Stimulated activated naive CD8-positive, alpha-beta T cell treated with anti-CD3 and anti-CD28 coated beads, Interleukin-15, Interleukin-2, amounts not matched to agents 100 ng/mL and 50 ng/mL, for 24 hours (primary cell): ENCODE data around the gene FES.
A peak's percentile ranks its signal among the peaks of the same experiment; 100 is the strongest.

Source experiments
- H3K27ac Mint-ChIP-seq: one replicate; pipeline ENCODE4 v1.8.0; 2021; ENCODE audit warnings: mild to moderate bottlenecking, mixed read lengths
- H3K27me3 Mint-ChIP-seq: one replicate; pipeline ENCODE4 v1.8.0; 2021; ENCODE audit warnings: mixed read lengths
- H3K36me3 Mint-ChIP-seq: one replicate; pipeline ENCODE4 v1.8.0; 2021; ENCODE audit warnings: low read depth, mixed read lengths
- H3K4me1 Mint-ChIP-seq: one replicate; pipeline ENCODE4 v1.8.0; 2021; ENCODE audit warnings: low read depth, mixed read lengths
- H3K4me3 Mint-ChIP-seq: one replicate; pipeline ENCODE4 v1.8.0; 2021; ENCODE audit warnings: mild to moderate bottlenecking, mixed read lengths
- H3K9me3 Mint-ChIP-seq: one replicate; pipeline ENCODE4 v1.8.0; 2021; ENCODE audit warnings: mixed read lengths

FES gene

GRCh38 chr15:90855139-90855538 is 29.2 kb upstream of the FES start:
- no peak overlapping the region for H3K4me3 Mint-ChIP-seq
- no peaks in the 10 kb centered on the region for H3K27me3 Mint-ChIP-seq
- peaks cover 85% of the 10 kb centered on the region for H3K4me1 Mint-ChIP-seq
- H3K9me3 Mint-ChIP-seq = no peaks in the 10 kb centered on the region
- peak overlapping the region; percentile 82 for H3K27ac Mint-ChIP-seq
- peaks cover 3% of the 10 kb centered on the region for H3K36me3 Mint-ChIP-seq

GRCh38 chr15:90857337-90857736 is 27.0 kb upstream of the FES start:
- Mint-ChIP-seq H3K4me1 (peaks cover 80% of the 10 kb centered on the region), H3K4me3 (no peak overlapping the region), H3K36me3 (no peaks in the 10 kb centered on the region), H3K27me3 (no peaks in the 10 kb centered on the region), H3K9me3 (no peaks in the 10 kb centered on the region), H3K27ac (peak overlapping the region; percentile 65)

- Mint-ChIP-seq H3K9me3 (no peaks in the 10 kb centered on the region), H3K27me3 (no peaks in the 10 kb centered on the region), H3K36me3 (no peaks in the 10 kb centered on the region), H3K4me1 (peaks cover 74% of the 10 kb centered on the region), H3K4me3 (no peak overlapping the region), H3K27ac (peak overlapping the region; percentile 37)
Observed at GRCh38 chr15:90857883-90858443, 26.3 kb upstream of the FES start.

DNA sequence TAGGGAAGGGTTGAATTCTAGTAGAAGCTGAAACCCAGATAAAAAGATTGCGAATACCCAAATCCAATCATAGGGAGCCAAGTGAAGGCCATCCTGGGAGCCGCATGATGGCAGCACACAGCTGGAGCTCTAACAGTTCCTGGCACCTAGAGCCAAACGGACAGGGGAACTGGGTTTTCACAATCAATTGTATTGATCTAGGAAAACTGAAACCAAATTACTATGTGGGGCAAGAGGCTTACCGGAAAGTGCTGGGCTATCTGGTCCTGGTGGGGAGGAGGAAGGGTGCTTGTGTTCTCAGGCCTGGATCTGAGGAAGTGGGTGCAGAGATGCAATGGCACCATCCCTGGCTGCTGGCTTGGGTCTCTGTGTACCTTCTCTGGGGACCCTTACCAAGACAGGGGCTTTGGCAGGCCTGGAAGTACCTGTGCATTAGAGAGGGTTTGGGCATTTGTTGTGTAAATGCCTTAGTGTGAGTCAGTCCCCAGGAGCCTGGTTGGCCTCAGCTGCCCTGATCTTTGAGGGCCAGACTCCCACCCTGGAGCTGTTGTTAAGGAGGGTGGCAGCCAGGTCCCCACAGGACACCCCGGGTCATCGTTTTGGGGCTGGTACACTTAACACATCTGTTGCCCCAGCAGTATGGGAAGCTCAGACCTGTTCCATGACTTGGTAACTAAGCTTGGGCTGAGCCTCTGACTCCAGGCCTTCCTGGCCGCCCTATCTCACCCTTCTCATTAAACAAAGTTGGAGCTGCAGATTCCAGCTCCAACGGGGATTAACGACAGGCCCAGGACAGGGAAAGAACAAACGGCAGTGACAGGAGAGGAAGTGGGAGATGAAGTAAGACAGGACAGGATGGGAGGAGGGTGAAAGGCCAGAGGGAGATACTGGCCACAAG is 24.8 kb upstream of the FES start:
- Mint-ChIP-seq H3K27me3 (no peaks in the 10 kb centered on the region), H3K4me1 (peaks cover 74% of the 10 kb centered on the region), H3K9me3 (no peaks in the 10 kb centered on the region), H3K27ac (peak overlapping the region; percentile 47), H3K4me3 (no peak overlapping the region), H3K36me3 (no peaks in the 10 kb centered on the region)

GRCh38 chr15:90860450-90860849 is 23.9 kb upstream of the FES start:
- H3K4me3 Mint-ChIP-seq = no peak overlapping the region
- no peaks in the 10 kb centered on the region for H3K36me3 Mint-ChIP-seq
- H3K9me3 Mint-ChIP-seq = no peaks in the 10 kb centered on the region
- H3K27me3 Mint-ChIP-seq = no peaks in the 10 kb centered on the region
- H3K4me1 Mint-ChIP-seq = peaks cover 66% of the 10 kb centered on the region
- H3K27ac Mint-ChIP-seq = no peak overlapping the region

GRCh38 chr15:90860942-90861675 is 23.2 kb upstream of the FES start:
- Mint-ChIP-seq H3K27me3 (no peaks in the 10 kb centered on the region), H3K4me3 (no peak overlapping the region), H3K36me3 (no peaks in the 10 kb centered on the region), H3K27ac (no peak overlapping the region), H3K4me1 (peaks cover 59% of the 10 kb centered on the region), H3K9me3 (no peaks in the 10 kb centered on the region)

GRCh38 chr15:90862487-90862886 is 21.8 kb upstream of the FES start:
- H3K4me3 Mint-ChIP-seq = no peak overlapping the region
- H3K27me3 Mint-ChIP-seq = no peaks in the 10 kb centered on the region
- H3K36me3 Mint-ChIP-seq = no peaks in the 10 kb centered on the region
- no peaks in the 10 kb centered on the region for H3K9me3 Mint-ChIP-seq
- peak overlapping the region; percentile 6 for H3K27ac Mint-ChIP-seq
- H3K4me1 Mint-ChIP-seq = peaks cover 45% of the 10 kb centered on the region

- Mint-ChIP-seq H3K36me3 (no peaks in the 10 kb centered on the region), H3K9me3 (no peaks in the 10 kb centered on the region), H3K4me3 (no peak overlapping the region), H3K27me3 (no peaks in the 10 kb centered on the region), H3K27ac (peak overlapping the region; percentile 45), H3K4me1 (peaks cover 43% of the 10 kb centered on the region)
Observed at GRCh38 chr15:90862964-90863778, 21.1 kb upstream of the FES start.

DNA sequence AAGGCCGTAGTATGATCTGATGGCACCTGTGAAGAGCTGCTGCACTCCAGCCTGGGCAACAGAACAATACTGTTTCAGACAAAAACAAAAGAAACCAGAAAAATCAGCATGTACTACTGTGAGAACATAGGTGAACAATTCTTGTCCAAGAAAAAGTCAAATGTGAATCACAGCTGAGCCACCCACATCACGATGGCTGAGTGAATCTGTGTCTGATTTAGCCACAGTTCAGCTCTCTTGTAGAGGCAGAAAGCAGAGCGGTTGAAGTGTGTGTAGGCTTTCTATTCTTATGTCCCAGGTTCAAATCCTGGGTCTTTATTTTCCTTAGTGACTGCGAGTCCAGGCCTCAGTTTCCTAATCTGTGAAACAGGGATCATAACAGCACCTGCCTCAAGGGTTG is 20.3 kb upstream of the FES start:
- Mint-ChIP-seq H3K4me3 (no peak overlapping the region), H3K36me3 (no peaks in the 10 kb centered on the region), H3K9me3 (no peaks in the 10 kb centered on the region), H3K4me1 (peaks cover 51% of the 10 kb centered on the region), H3K27me3 (no peaks in the 10 kb centered on the region), H3K27ac (peak overlapping the region; percentile 10)

- Mint-ChIP-seq H3K4me1 (peaks cover 52% of the 10 kb centered on the region), H3K4me3 (no peak overlapping the region), H3K27ac (no peak overlapping the region), H3K9me3 (no peaks in the 10 kb centered on the region), H3K36me3 (no peaks in the 10 kb centered on the region), H3K27me3 (no peaks in the 10 kb centered on the region)
Observed at GRCh38 chr15:90864507-90864906, 19.8 kb upstream of the FES start.

GRCh38 chr15:90865702-90866101 is 18.6 kb upstream of the FES start:
- no peaks in the 10 kb centered on the region for H3K27me3 Mint-ChIP-seq
- no peak overlapping the region for H3K4me3 Mint-ChIP-seq
- H3K4me1 Mint-ChIP-seq = peaks cover 57% of the 10 kb centered on the region
- no peaks in the 10 kb centered on the region for H3K9me3 Mint-ChIP-seq
- H3K27ac Mint-ChIP-seq = peak overlapping the region; percentile 23
- H3K36me3 Mint-ChIP-seq = peaks cover 3% of the 10 kb centered on the region

- H3K27me3 Mint-ChIP-seq = no peaks in the 10 kb centered on the region
- H3K4me3 Mint-ChIP-seq = no peak overlapping the region
- H3K9me3 Mint-ChIP-seq = no peaks in the 10 kb centered on the region
- peaks cover 5% of the 10 kb centered on the region for H3K36me3 Mint-ChIP-seq
- no peak overlapping the region for H3K27ac Mint-ChIP-seq
- H3K4me1 Mint-ChIP-seq = peaks cover 54% of the 10 kb centered on the region
Observed at GRCh38 chr15:90866161-90866715, 18.1 kb upstream of the FES start.

- Mint-ChIP-seq H3K4me3 (no peak overlapping the region), H3K4me1 (peaks cover 50% of the 10 kb centered on the region), H3K9me3 (no peaks in the 10 kb centered on the region), H3K27ac (no peak overlapping the region), H3K36me3 (peaks cover 5% of the 10 kb centered on the region), H3K27me3 (no peaks in the 10 kb centered on the region)
Observed at GRCh38 chr15:90866800-90867199, 17.5 kb upstream of the FES start.

GRCh38 chr15:90868261-90868689 is 16.0 kb upstream of the FES start, which contains the start of gene FURIN:
Gene FURIN, plus strand, starts transcription at chr15:90868588. Its CDS starts 7,153 bp downstream, at chr15:90875741.
- no peaks in the 10 kb centered on the region for H3K27me3 Mint-ChIP-seq
- H3K4me3 Mint-ChIP-seq = peak within 1 kb of the TSS; percentile 93
- H3K36me3 Mint-ChIP-seq = peaks cover 15% of the 10 kb centered on the region
- peak within 1 kb of the TSS; percentile 96 for H3K27ac Mint-ChIP-seq
- no peaks in the 10 kb centered on the region for H3K9me3 Mint-ChIP-seq
- peaks cover 56% of the 10 kb centered on the region for H3K4me1 Mint-ChIP-seq
